HepG2 (cell line): Measurements from ENCODE around the gene AGT. TPM values are rescaled to one million over a fixed set of nuclear protein-coding genes. Genes with fewer than 3 reads are reported as not detected.
A peak's percentile ranks its signal among the peaks of the same experiment; 100 is the strongest.

ENCODE experiments used
- ATRX ChIP-seq: sonication (generic); formaldehyde crosslinking; IDR thresholded peaks from 2 replicates; pipeline ENCODE4 v1.4.0; 2020; ENCODE audit warnings: missing genetic modification reagents, borderline replicate concordance
- CEBPG ChIP-seq: IDR thresholded peaks from 2 replicates; pipeline ENCODE4 v1.6.1; 2016
- CREM ChIP-seq, 2 experiments: sonication (generic) in 1 of 2; formaldehyde crosslinking in 1 of 2; IDR thresholded peaks; 2 replicates each; pipeline versions ENCODE4 v1.4.0 to v1.6.1; 2016 to 2020; ENCODE audit warnings: antibody characterized with exemption in 1 of 2, mild to moderate bottlenecking in 1 of 2, missing genetic modification reagents in 1 of 2
- EP300 ChIP-seq, 3 experiments: sonication (generic) in 1 of 3; formaldehyde crosslinking in 1 of 3; IDR thresholded peaks; 2 replicates each; pipeline versions ENCODE4 v1.5.1 to v1.6.1; 2011 to 2020; ENCODE audit warnings: low read depth in 2 of 3, low read length in 2 of 3, borderline replicate concordance in 1 of 3, improper control_type of control experiment in 1 of 3, mild to moderate bottlenecking in 1 of 3, missing genetic modification reagents in 1 of 3, moderate library complexity in 1 of 3
- FOXJ3 ChIP-seq: sonication (generic); formaldehyde crosslinking; IDR thresholded peaks from 2 replicates; pipeline ENCODE4 v1.4.0; 2020; ENCODE audit warnings: missing genetic modification reagents, mild to moderate bottlenecking, borderline replicate concordance
- FOXM1 ChIP-seq: sonication (generic); formaldehyde crosslinking; IDR thresholded peaks from 2 replicates; pipeline ENCODE4 v1.5.0; 2020; ENCODE audit warnings: missing genetic modification reagents
- HDAC2 ChIP-seq: sonication (generic); formaldehyde crosslinking; IDR thresholded peaks from 2 replicates; pipeline ENCODE4 v1.4.0; 2020; ENCODE audit warnings: missing genetic modification reagents
- IRF2 ChIP-seq: IDR thresholded peaks from 2 replicates; pipeline ENCODE4 v1.6.1; 2018; ENCODE audit warnings: missing genetic modification reagents, missing compliant biosample characterization
- KAT2B ChIP-seq: fragments of 150-350 bp; IDR thresholded peaks from 2 replicates; pipeline ENCODE4 v1.6.1; 2014; ENCODE audit warnings: low read depth, low read length, borderline replicate concordance
- KLF11 ChIP-seq: IDR thresholded peaks from 2 replicates; pipeline ENCODE4 v1.6.1; 2016; ENCODE audit warnings: missing compliant biosample characterization
- KLF6 ChIP-seq: IDR thresholded peaks from 2 replicates; pipeline ENCODE4 v1.8.0; 2016; ENCODE audit warnings: missing biosample characterization, missing genetic modification reagents
- KMT2B ChIP-seq: IDR thresholded peaks from 2 replicates; pipeline ENCODE4 v1.6.1; 2016; ENCODE audit warnings: missing genetic modification reagents, missing compliant biosample characterization
- NFRKB ChIP-seq: fragments of 450-650 bp; IDR thresholded peaks from 2 replicates; pipeline ENCODE4 v1.6.1; 2017
- NR2F6 ChIP-seq, 2 experiments: IDR thresholded peaks; 2 replicates each; pipeline ENCODE4 v1.6.1; 2016; ENCODE audit warnings: antibody characterized with exemption in 1 of 2, mild to moderate bottlenecking in 1 of 2
- PATZ1 ChIP-seq: sonication (generic); formaldehyde crosslinking; IDR thresholded peaks from 2 replicates; pipeline ENCODE4 v1.4.0; 2020; ENCODE audit warnings: missing genetic modification reagents
- REL ChIP-seq: sonication (generic); formaldehyde crosslinking; conservative IDR thresholded peaks from 2 replicates; pipeline ENCODE4 v1.8.0; 2022; ENCODE audit warnings: mild to moderate bottlenecking, missing genetic modification reagents, moderate library complexity
- SKI ChIP-seq: fragments of 450-650 bp; IDR thresholded peaks from one replicate; pipeline ENCODE4 v1.6.1; 2018; ENCODE audit warnings: mild to moderate bottlenecking; ENCODE audit not compliant: partially characterized antibody
- SOX6 ChIP-seq, 2 experiments: fragments of 450-650 bp in 1 of 2; sonication (generic) in 1 of 2; formaldehyde crosslinking in 1 of 2; IDR thresholded peaks; 2 replicates each; pipeline versions ENCODE4 v1.4.0 to v1.6.1; 2017 to 2020; ENCODE audit warnings: antibody characterized with exemption in 1 of 2, mild to moderate bottlenecking in 1 of 2, missing genetic modification reagents in 1 of 2
- STAT5B ChIP-seq: sonication (generic); formaldehyde crosslinking; IDR thresholded peaks from 2 replicates; pipeline ENCODE4 v1.4.0; 2020; ENCODE audit warnings: missing genetic modification reagents
- TCF7 ChIP-seq: sonication (generic); IDR thresholded peaks from 2 replicates; pipeline ENCODE4 v1.6.1; 2016; ENCODE audit warnings: antibody characterized with exemption, low read depth
- TFAP4 ChIP-seq: sonication (generic); IDR thresholded peaks from 2 replicates; pipeline ENCODE4 v1.6.1; 2016; ENCODE audit warnings: low read depth, borderline replicate concordance
- ZFP1 ChIP-seq: IDR thresholded peaks from 2 replicates; pipeline ENCODE4 v1.6.1; 2016
- ZFYVE20 ChIP-seq: sonication (generic); formaldehyde crosslinking; IDR thresholded peaks from 2 replicates; pipeline ENCODE4 v1.8.0; 2023; ENCODE audit warnings: low read depth, mild to moderate bottlenecking, moderate library complexity, missing genetic modification reagents, borderline replicate concordance
- ZNF230 ChIP-seq: sonication (generic); formaldehyde crosslinking; IDR thresholded peaks from 2 replicates; pipeline ENCODE4 v1.4.0; 2020; ENCODE audit warnings: mild to moderate bottlenecking, missing genetic modification reagents
- ZNF274 ChIP-seq: sonication (generic); formaldehyde crosslinking; IDR thresholded peaks from 2 replicates; pipeline ENCODE4 v1.5.1; 2020; ENCODE audit warnings: mild to moderate bottlenecking, missing genetic modification reagents
- ZNF296 ChIP-seq: sonication (generic); formaldehyde crosslinking; conservative IDR thresholded peaks from 2 replicates; pipeline ENCODE4 v1.5.0; 2020; ENCODE audit warnings: mild to moderate bottlenecking, missing genetic modification reagents
- ZNF558 ChIP-seq: sonication (generic); formaldehyde crosslinking; IDR thresholded peaks from 2 replicates; pipeline ENCODE4 v1.9.0; 2022; ENCODE audit warnings: mild to moderate bottlenecking, missing genetic modification reagents, borderline replicate concordance
- polyA plus RNA-seq, 8 experiments: library from polyadenylated mRNA; depleted of rRNA in 3 of 8; stranded (reverse) in 7 of 8; unstranded in 1 of 8; fragments of >200 nt; fragmentation: Illumina TruSeq in 4 of 8; extraction: Trizol in 4 of 8; gene quantifications; 2 replicates each; pipeline versions ENCODE4 v1.2.1 to v1.2.3, GENCODE V29; 2011 to 2016; ENCODE audit warnings: low read depth in 4 of 8, missing spikeins in 1 of 8, mixed read lengths in 1 of 8; ENCODE audit not compliant: insufficient read depth in 1 of 8
- total RNA-seq, 5 experiments: library from RNA; depleted of rRNA; stranded (reverse); fragments of >200 nt; fragmentation: Illumina TruSeq; extraction: Trizol; gene quantifications; 2 replicates each; pipeline ENCODE4 v1.2.3, GENCODE V29; 2016; ENCODE audit warnings: low read depth in 1 of 5
- TF ChIP-seq, protein P1 (sequence below): sonication (generic); formaldehyde crosslinking; IDR thresholded peaks from 2 replicates; pipeline ENCODE4 v1.4.0; 2020; ENCODE audit warnings: missing genetic modification reagents

The AGT gene
- total and polyA plus RNA-seq, 2 of the 13 experiments (the other 11 are each of a cell fraction or from before 2014, with no cell fraction given): 892 to 2,071 TPM

GRCh38 chr1:230730977-230731376, 17.1 kb upstream of the AGT start (continued):
- TF ChIP-seq PATZ1 (CRISPR knock-in tag) (peak; percentile 61), KMT2B (no peak), FOXM1 (CRISPR knock-in tag) (no peak), ZNF274 (CRISPR knock-in tag) (no peak), ZFP1 (CRISPR knock-in tag) (no peak), TFAP4 (peak; percentile 74; the same call in 1 of the 2 replicates), NFRKB (no peak), KLF11 (CRISPR knock-in tag) (no peak), ZNF296 (CRISPR knock-in tag) (no peak), ZFYVE20 (no peak), ZNF230 (CRISPR knock-in tag) (no peak), STAT5B (CRISPR knock-in tag) (no peak), HDAC2 (CRISPR knock-in tag) (0 out of 2 replicates have a peak, but pooled peaks have one; percentile 30), FOXJ3 (CRISPR knock-in tag) (0 out of 2 replicates have a peak, but pooled peaks have one; percentile 28), ZNF558 (CRISPR knock-in tag) (no peak), CREM (IDR thresholded peaks at IDR 0.05) (peak; percentile 59; the same call in 1 of the 2 replicates), CREM (CRISPR knock-in tag; IDR thresholded peaks at IDR 0.05) (no peak), EP300 (IDR thresholded peaks at IDR 0.05; ENCODE audit: low read depth in 2 of 2, low read length in 2 of 2) (peak in 1 of 2 experiments; percentile 62; a peak in 2 of 4 replicates), EP300 (CRISPR knock-in tag; IDR thresholded peaks at IDR 0.05; ENCODE audit: borderline replicate concordance) (no peak), REL (CRISPR knock-in tag) (no peak), SKI (peak; percentile 27), ATRX (no peak), NR2F6 (IDR thresholded peaks at IDR 0.05) (peak; percentile 33; the same call in 1 of the 2 replicates), NR2F6 (CRISPR knock-in tag; IDR thresholded peaks at IDR 0.05) (peak; percentile 30; the same call in 1 of the 2 replicates), TCF7 (peak; percentile 43; the same call in 1 of the 2 replicates), SOX6 (IDR thresholded peaks at IDR 0.05) (no peak), SOX6 (CRISPR knock-in tag; IDR thresholded peaks at IDR 0.05) (peak; percentile 63), KAT2B (no peak), IRF2 (CRISPR knock-in tag) (no peak), CEBPG (CRISPR knock-in tag) (0 out of 2 replicates have a peak, but pooled peaks have one; percentile 11), KLF6 (CRISPR knock-in tag) (no peak)
- TF ChIP-seq, protein P1, sequence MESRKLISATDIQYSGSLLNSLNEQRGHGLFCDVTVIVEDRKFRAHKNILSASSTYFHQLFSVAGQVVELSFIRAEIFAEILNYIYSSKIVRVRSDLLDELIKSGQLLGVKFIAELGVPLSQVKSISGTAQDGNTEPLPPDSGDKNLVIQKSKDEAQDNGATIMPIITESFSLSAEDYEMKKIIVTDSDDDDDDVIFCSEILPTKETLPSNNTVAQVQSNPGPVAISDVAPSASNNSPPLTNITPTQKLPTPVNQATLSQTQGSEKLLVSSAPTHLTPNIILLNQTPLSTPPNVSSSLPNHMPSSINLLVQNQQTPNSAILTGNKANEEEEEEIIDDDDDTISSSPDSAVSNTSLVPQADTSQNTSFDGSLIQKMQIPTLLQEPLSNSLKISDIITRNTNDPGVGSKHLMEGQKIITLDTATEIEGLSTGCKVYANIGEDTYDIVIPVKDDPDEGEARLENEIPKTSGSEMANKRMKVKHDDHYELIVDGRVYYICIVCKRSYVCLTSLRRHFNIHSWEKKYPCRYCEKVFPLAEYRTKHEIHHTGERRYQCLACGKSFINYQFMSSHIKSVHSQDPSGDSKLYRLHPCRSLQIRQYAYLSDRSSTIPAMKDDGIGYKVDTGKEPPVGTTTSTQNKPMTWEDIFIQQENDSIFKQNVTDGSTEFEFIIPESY (CRISPR knock-in tag): no peak
